Effector memory CD8-positive, alpha-beta T cell (primary cell): ENCODE results near the gene LEFTY1.
"Not testable (repeated sequence)": the region's sequence is repeated elsewhere in the genome, so short reads cannot be mapped to it uniquely, and the experiment has no call there.

Experiments used
- ATAC-seq: fragments of 150-1000 bp; cut with Tn5 transposase; replicated peaks from 2 replicates; pipeline ENCODE4 v1.10.0; 2021; ENCODE audit warnings: mild to moderate bottlenecking, moderate library complexity
- DNase-seq, 3 experiments: peaks; one replicate each; pipeline ENCODE4 v3.0.0; 2021
- H3K27ac Mint-ChIP-seq, 2 donors: one replicate each; pipeline ENCODE4 v1.8.0; 2022; ENCODE audit warnings: mild to moderate bottlenecking in 2 of 2, mixed read lengths in 2 of 2, moderate library complexity in 2 of 2
- H3K27me3 Mint-ChIP-seq, 2 donors: one replicate each; pipeline ENCODE4 v1.8.0; 2022; ENCODE audit warnings: mixed read lengths in 2 of 2
- H3K36me3 Mint-ChIP-seq: one replicate; pipeline ENCODE4 v1.8.0; 2022; ENCODE audit warnings: mild to moderate bottlenecking, moderate library complexity, mixed read lengths; ENCODE audit not compliant: insufficient read depth
- H3K4me1 Mint-ChIP-seq, 2 donors: one replicate each; pipeline ENCODE4 v1.8.0; 2022; ENCODE audit warnings: low read depth in 2 of 2, mixed read lengths in 2 of 2
- H3K4me3 Mint-ChIP-seq, 2 donors: one replicate each; pipeline ENCODE4 v1.8.0; 2022; ENCODE audit warnings: mild to moderate bottlenecking in 2 of 2, mixed read lengths in 2 of 2, moderate library complexity in 2 of 2
- H3K9me3 Mint-ChIP-seq, 2 donors: one replicate each; pipeline ENCODE4 v1.8.0; 2022; ENCODE audit warnings: mixed read lengths in 2 of 2
- total RNA-seq, 9 experiments: gene quantifications; one replicate each; lab custom pipeline; 2026; lab: John Stamatoyannopoulos, UW

The LEFTY1 gene
- 0 to 0.21 (median 0) reads per million in 9 experiments for total RNA-seq

GRCh38 chr1:225888898-225889601 lies at the start of gene LEFTY1:
Gene LEFTY1, minus strand, starts transcription at chr1:225889146. Its CDS starts 80 bp downstream, at chr1:225889066.
- Mint-ChIP-seq H3K9me3 (no peaks in the 10 kb centered on the region), H3K27ac (peak within 1 kb of the TSS in 1 of 2 donors; percentile 53), H3K27me3 (no peaks in the 10 kb centered on the region), H3K36me3 (no peaks in the 10 kb centered on the region), H3K4me3 (no peak within 1 kb of the TSS), H3K4me1 (peaks cover 0 to 12% of the 10 kb centered on the region in 2 donors)
- DNase-seq: no peak
- no peak for ATAC-seq

GRCh38 chr1:225937048-225937968 lies 48.4 kb upstream of the LEFTY1 start:
- no peak overlapping the region for H3K4me3 Mint-ChIP-seq
- no peak for DNase-seq
- peaks cover 6% of the 10 kb centered on the region for H3K36me3 Mint-ChIP-seq
- no peak for ATAC-seq
- H3K27me3 Mint-ChIP-seq: peaks cover 0 to 8% of the 10 kb centered on the region in 2 donors
- peaks cover 0 to 4% of the 10 kb centered on the region in 2 donors for H3K4me1 Mint-ChIP-seq
- H3K9me3 Mint-ChIP-seq: no peaks in the 10 kb centered on the region
- no peak overlapping the region for H3K27ac Mint-ChIP-seq

- Mint-ChIP-seq H3K27me3 (peaks cover 0 to 8% of the 10 kb centered on the region in 2 donors), H3K36me3 (peaks cover 6% of the 10 kb centered on the region), H3K4me1 (peaks cover 0 to 4% of the 10 kb centered on the region in 2 donors), H3K4me3 (no peak overlapping the region), H3K9me3 (no peaks in the 10 kb centered on the region), H3K27ac (no peak overlapping the region)
- ATAC-seq (no peak), DNase-seq (no peak)
Observed at GRCh38 chr1:225936523-225936922, 47.6 kb upstream of the LEFTY1 start.

GRCh38 chr1:225936086-225936485 lies 47.1 kb upstream of the LEFTY1 start:
- H3K36me3 Mint-ChIP-seq, H3K27me3 Mint-ChIP-seq, H3K9me3 Mint-ChIP-seq, H3K27ac Mint-ChIP-seq, H3K4me3 Mint-ChIP-seq, DNase-seq, ATAC-seq, H3K4me1 Mint-ChIP-seq: not testable (repeated sequence)

- no peak overlapping the region for H3K4me3 Mint-ChIP-seq
- DNase-seq (no peak), ATAC-seq (no peak)
- H3K36me3 Mint-ChIP-seq: peaks cover 6% of the 10 kb centered on the region
- H3K27me3 Mint-ChIP-seq: no peaks in the 10 kb centered on the region
- peaks cover 0 to 4% of the 10 kb centered on the region in 2 donors for H3K4me1 Mint-ChIP-seq
- no peak overlapping the region for H3K27ac Mint-ChIP-seq
- no peaks in the 10 kb centered on the region for H3K9me3 Mint-ChIP-seq
Observed at GRCh38 chr1:225934711-225935110, 45.8 kb upstream of the LEFTY1 start.

GRCh38 chr1:225933072-225933471 lies 44.1 kb upstream of the LEFTY1 start:
- no peak overlapping the region for H3K4me3 Mint-ChIP-seq
- ATAC-seq: no peak
- H3K9me3 Mint-ChIP-seq: no peaks in the 10 kb centered on the region
- H3K4me1 Mint-ChIP-seq: peaks cover 0 to 3% of the 10 kb centered on the region in 2 donors
- H3K36me3 Mint-ChIP-seq: peaks cover 2% of the 10 kb centered on the region
- H3K27ac Mint-ChIP-seq: no peak overlapping the region
- H3K27me3 Mint-ChIP-seq: no peaks in the 10 kb centered on the region
- no peak for DNase-seq

GRCh38 chr1:225931270-225932136 lies 42.6 kb upstream of the LEFTY1 start:
- H3K27ac Mint-ChIP-seq: no peak overlapping the region
- no peaks in the 10 kb centered on the region for H3K9me3 Mint-ChIP-seq
- H3K36me3 Mint-ChIP-seq: no peaks in the 10 kb centered on the region
- no peak for DNase-seq
- H3K4me3 Mint-ChIP-seq: no peak overlapping the region
- no peaks in the 10 kb centered on the region for H3K27me3 Mint-ChIP-seq
- no peaks in the 10 kb centered on the region for H3K4me1 Mint-ChIP-seq
- ATAC-seq: no peak

GRCh38 chr1:225930566-225930965 lies 41.6 kb upstream of the LEFTY1 start:
- Mint-ChIP-seq H3K27me3 (no peaks in the 10 kb centered on the region), H3K9me3 (no peaks in the 10 kb centered on the region), H3K4me3 (no peak overlapping the region), H3K4me1 (no peaks in the 10 kb centered on the region), H3K27ac (no peak overlapping the region), H3K36me3 (no peaks in the 10 kb centered on the region)
- ATAC-seq (no peak), DNase-seq (no peak)

- DNase-seq, H3K4me1 Mint-ChIP-seq, ATAC-seq, H3K27me3 Mint-ChIP-seq, H3K9me3 Mint-ChIP-seq, H3K36me3 Mint-ChIP-seq, H3K27ac Mint-ChIP-seq, H3K4me3 Mint-ChIP-seq: not testable (repeated sequence)
Observed at GRCh38 chr1:225929462-225929861, 40.5 kb upstream of the LEFTY1 start.

- Mint-ChIP-seq H3K27ac (no peak overlapping the region), H3K36me3 (peaks cover 12% of the 10 kb centered on the region), H3K9me3 (no peaks in the 10 kb centered on the region), H3K4me3 (no peak overlapping the region), H3K27me3 (no peaks in the 10 kb centered on the region), H3K4me1 (peaks cover 0 to 5% of the 10 kb centered on the region in 2 donors)
- no peak for DNase-seq
- ATAC-seq: no peak
Observed at GRCh38 chr1:225928186-225929175, 39.5 kb upstream of the LEFTY1 start.

GRCh38 chr1:225926551-225927113 lies 37.7 kb upstream of the LEFTY1 start:
- Mint-ChIP-seq H3K4me1 (peaks cover 8 to 11% of the 10 kb centered on the region in 2 donors), H3K27ac (peak overlapping the region in 1 of 2 donors; percentile 54), H3K4me3 (no peak overlapping the region)

More at GRCh38 chr1:225926551-225927113, 37.7 kb upstream of the LEFTY1 start:
- DNase-seq (no peak), ATAC-seq (no peak)
- no peaks in the 10 kb centered on the region for H3K9me3 Mint-ChIP-seq
- peaks cover 12% of the 10 kb centered on the region for H3K36me3 Mint-ChIP-seq
- H3K27me3 Mint-ChIP-seq: no peaks in the 10 kb centered on the region
